Measurements from ENCODE around the gene BCL2L15.

- TF ChIP-seq PBX3 (CRISPR knock-in tag; IDR thresholded peaks at IDR 0.05) (no peak), SP2 (tag by site-specific recombination; IDR thresholded peaks at IDR 0.05) (no peak), ZNF560 (tag by site-specific recombination; IDR thresholded peaks at IDR 0.05; ENCODE audit: borderline replicate concordance) (no peak), CTCF (tag by site-specific recombination; IDR thresholded peaks at IDR 0.05) (no peak), ZBTB20 (tag by site-specific recombination; IDR thresholded peaks at IDR 0.05) (no peak), BCL6B (tag by site-specific recombination; IDR thresholded peaks at IDR 0.05) (no peak), ZNF561 (tag by site-specific recombination; IDR thresholded peaks at IDR 0.05; ENCODE audit: borderline replicate concordance) (no peak), SCRT1 (tag by site-specific recombination; IDR thresholded peaks at IDR 0.05; ENCODE audit: borderline replicate concordance) (no peak), HOXD13 (CRISPR knock-in tag; IDR thresholded peaks at IDR 0.05; ENCODE audit: borderline replicate concordance) (no peak), PRDM1 (tag by site-specific recombination; IDR thresholded peaks at IDR 0.05) (no peak), REST (tag by site-specific recombination; IDR thresholded peaks at IDR 0.05) (0 out of 2 replicates have a peak, but pooled peaks have one; percentile 30)
Measured at GRCh38 chr1:113904293-113904673, 16.9 kb upstream of the BCL2L15 start.
